PC-9 (cell line): ENCODE results near the gene GTPBP6.

Experiments used
- EZH2 ChIP-seq: fragments of 200-600 bp; sonication (generic); IDR thresholded peaks from 2 replicates; pipeline ENCODE4 v1.8.0; 2017; ENCODE audit warnings: antibody characterized with exemption, low read depth
- TF ChIP-seq, protein P1 (sequence below): fragments of 200-600 bp; sonication (generic); conservative IDR thresholded peaks from 2 replicates; pipeline ENCODE4 v1.6.1; 2017; ENCODE audit warnings: mixed run types, antibody characterized with exemption, mild to moderate bottlenecking, moderate library complexity

DNA sequence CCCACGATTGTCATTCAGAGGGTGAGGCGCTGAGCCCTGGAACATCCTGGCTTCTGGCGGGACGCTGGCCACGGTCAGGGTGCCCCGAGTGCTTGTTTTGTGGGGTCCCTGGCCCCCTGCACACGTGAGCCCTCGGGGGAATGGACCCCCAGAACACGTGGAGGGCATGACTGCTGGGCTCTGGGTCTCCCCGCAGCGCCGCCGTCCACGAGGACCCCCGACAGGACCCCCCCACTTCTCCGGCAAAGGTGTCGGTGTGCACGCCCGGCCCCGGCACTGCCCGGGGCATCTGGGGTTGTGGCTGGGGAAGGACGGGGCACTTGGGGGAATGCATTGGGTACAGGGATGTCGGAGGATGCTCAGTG, 13.9 kb upstream of the GTPBP6 start:
- no peak for TF ChIP-seq EZH2
- TF ChIP-seq, protein P1, sequence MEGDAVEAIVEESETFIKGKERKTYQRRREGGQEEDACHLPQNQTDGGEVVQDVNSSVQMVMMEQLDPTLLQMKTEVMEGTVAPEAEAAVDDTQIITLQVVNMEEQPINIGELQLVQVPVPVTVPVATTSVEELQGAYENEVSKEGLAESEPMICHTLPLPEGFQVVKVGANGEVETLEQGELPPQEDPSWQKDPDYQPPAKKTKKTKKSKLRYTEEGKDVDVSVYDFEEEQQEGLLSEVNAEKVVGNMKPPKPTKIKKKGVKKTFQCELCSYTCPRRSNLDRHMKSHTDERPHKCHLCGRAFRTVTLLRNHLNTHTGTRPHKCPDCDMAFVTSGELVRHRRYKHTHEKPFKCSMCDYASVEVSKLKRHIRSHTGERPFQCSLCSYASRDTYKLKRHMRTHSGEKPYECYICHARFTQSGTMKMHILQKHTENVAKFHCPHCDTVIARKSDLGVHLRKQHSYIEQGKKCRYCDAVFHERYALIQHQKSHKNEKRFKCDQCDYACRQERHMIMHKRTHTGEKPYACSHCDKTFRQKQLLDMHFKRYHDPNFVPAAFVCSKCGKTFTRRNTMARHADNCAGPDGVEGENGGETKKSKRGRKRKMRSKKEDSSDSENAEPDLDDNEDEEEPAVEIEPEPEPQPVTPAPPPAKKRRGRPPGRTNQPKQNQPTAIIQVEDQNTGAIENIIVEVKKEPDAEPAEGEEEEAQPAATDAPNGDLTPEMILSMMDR = no peak
